ENCODE data around the gene DND1.
"Not testable (repeated sequence)": the region's sequence is repeated elsewhere in the genome, so short reads cannot be mapped to it uniquely, and the experiment has no call there.

DND1 gene

GRCh38 chr5:140628711-140629110, 44.7 kb downstream of the DND1 start:
- ATAC-seq, result no peak

- ATAC-seq, result no peak
Measured at GRCh38 chr5:140627972-140628371, 45.4 kb downstream of the DND1 start.

- ATAC-seq, result not testable (repeated sequence)
Measured at GRCh38 chr5:140624886-140625285, 48.5 kb downstream of the DND1 start.

- not testable (repeated sequence) for ATAC-seq
Measured at GRCh38 chr5:140623061-140623460, 50.3 kb downstream of the DND1 start.

GRCh38 chr5:140622301-140622700, 51.1 kb downstream of the DND1 start:
- ATAC-seq, result no peak

Data from activated CD4-positive, CD25-positive, alpha-beta regulatory T cell treated with anti-CD3 and anti-CD28 coated beads, Interleukin-2, amount 50 U/mL, for 24 hours (primary cell).